Heart left ventricle (tissue), 13 donors: ENCODE data around the gene EMILIN3.

Source experiments
- POLR2A ChIP-seq, 2 donors: fragments of 450-650 bp; IDR thresholded peaks; one replicate each; pipeline ENCODE4 v1.6.1; 2017; ENCODE audit warnings: antibody characterized with exemption in 2 of 2, mild to moderate bottlenecking in 2 of 2, moderate library complexity in 2 of 2
- TF ChIP-seq, protein P1 (sequence below), 12 donors: fragments of 200-600 bp; sonication (generic) in 4 of 12; IDR thresholded peaks; one replicate each; pipeline versions ENCODE4 v1.5.0 to v1.8.0; 2018 to 2022; ENCODE audit warnings: antibody characterized with exemption in 12 of 12, mild to moderate bottlenecking in 5 of 12
- donor health status: ischemic (EF 13 %, LVEDD 7.1; RV severe dilation, severe dysfunction).
- donor health status: DM: no; HTN: yes; CAD: no.
- donor health status: DM: no; HTN: no; CAD: no.
- donor health status: ischemic (EF 25% LVEDD 6.9; RV normal size, moderate dysfunction).
- donor health status: ischemic (EF 25% LVEDD 5.7; RV mildly dilated, moderate dysfunction).
- donor health status: ischemic (EF 35%, LVEDD 5.7; RV mildly dilated, moderate dysfunction).
- donor health status: nonischemic (EF 11% LVEDD 7.7; RV severe dilation, severe dysfunction).
- donor health status: DM: yes; HTN: yes; CAD: no.
- donor health status: PGD.
- donor health status: ischemic (EF 29% LVEDD 5.4; RV normal size, mild dysfunction).
- donor health status: nonischemic (EF 23%, LVEDD 6.1; RV moderate dilation, normal function).

DNA sequence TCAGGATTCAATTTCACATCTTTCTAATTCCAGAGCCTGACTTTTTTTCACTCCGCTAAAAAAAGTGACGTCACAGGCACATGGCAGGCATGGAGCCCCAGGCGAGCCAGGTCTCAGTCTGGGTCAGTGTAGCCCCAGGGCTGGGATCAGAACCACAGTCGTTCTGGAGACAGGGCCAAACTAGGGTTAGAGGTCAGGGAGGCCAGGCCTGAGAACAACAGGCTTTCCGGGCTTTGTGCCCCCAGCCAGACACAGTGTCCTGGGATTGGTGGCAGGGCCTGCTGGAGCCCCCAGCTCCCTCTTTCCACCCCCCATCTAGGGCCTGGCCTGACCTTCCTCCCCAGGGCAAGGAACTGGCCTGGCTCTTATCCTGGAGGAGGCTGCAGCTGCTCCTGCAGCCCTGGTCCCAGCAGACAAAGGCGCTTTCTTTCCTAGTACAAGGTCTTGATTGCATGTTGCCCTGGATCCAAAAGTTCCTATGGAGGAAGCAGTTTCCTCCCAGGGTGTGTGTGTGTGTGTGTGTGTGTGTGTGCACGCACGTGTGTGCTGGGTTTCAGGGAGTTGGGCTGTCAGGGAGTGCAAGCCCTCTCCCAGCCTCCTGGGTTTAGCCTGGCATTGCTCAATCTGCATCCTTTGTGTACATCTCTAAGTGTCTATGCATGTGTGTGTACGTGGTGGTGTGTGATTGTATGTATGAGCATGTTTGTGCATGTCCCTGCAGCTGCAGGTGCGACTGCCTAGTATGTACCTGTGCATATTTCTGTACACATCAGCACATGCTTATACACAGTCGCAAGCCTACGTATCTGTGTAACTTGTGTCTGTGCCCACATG lies 26.5 kb upstream of the EMILIN3 start:
- TF ChIP-seq, protein P1, sequence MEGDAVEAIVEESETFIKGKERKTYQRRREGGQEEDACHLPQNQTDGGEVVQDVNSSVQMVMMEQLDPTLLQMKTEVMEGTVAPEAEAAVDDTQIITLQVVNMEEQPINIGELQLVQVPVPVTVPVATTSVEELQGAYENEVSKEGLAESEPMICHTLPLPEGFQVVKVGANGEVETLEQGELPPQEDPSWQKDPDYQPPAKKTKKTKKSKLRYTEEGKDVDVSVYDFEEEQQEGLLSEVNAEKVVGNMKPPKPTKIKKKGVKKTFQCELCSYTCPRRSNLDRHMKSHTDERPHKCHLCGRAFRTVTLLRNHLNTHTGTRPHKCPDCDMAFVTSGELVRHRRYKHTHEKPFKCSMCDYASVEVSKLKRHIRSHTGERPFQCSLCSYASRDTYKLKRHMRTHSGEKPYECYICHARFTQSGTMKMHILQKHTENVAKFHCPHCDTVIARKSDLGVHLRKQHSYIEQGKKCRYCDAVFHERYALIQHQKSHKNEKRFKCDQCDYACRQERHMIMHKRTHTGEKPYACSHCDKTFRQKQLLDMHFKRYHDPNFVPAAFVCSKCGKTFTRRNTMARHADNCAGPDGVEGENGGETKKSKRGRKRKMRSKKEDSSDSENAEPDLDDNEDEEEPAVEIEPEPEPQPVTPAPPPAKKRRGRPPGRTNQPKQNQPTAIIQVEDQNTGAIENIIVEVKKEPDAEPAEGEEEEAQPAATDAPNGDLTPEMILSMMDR (IDR thresholded peaks at IDR 0.05), result no peak
- TF ChIP-seq POLR2A (IDR thresholded peaks at IDR 0.05), result no peak
